GM19452 (cell line): ENCODE data around the gene TOMM34.

Source experiments
- ATAC-seq: cut with Tn5 transposase; IDR thresholded peaks from one replicate; pipeline ENCODE4 v1.9.1; 2021; ENCODE audit not compliant: unreplicated experiment

Gene TOMM34

DNA sequence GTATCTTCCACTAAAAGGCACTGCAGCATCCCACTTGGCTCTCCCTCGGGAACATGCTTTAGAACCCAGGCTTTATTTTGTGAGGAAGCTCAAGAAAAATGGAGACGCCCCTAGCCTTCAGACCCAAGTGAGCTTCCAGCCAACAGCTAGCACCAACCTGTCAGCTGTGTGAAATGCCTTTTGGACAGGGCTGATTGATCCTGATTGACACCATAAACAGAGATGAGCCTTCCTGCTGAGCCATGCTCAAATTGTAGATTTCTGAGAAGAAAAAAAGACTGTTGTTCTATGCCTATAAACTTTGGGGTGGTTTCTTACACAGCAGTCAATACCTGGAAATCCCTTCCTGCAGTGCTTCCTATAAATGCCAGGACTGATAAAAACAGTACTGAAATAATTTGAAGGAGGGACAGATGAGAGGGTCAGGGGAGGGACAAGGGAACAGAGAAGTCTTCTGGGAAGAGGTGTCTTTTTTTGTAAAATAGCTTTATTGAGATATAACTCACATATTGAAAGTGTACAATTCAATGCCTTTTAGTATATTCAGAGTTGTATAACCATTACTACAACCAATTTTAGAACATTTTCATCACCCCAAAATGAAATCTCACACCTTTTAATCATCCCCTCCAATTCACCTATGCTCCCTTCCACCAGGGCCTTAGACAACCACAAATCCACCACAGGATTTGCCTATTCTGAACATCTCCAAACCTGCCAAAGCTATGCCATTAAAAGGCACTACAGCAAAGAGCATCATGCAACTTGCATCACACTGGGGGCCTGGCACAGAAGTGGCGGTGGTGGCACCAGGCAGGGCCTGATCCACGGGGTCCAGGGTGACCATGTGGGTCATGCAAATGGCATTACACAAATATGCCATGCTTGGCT is 3.4 kb upstream of the TOMM34 start:
- no peak for ATAC-seq

DNA sequence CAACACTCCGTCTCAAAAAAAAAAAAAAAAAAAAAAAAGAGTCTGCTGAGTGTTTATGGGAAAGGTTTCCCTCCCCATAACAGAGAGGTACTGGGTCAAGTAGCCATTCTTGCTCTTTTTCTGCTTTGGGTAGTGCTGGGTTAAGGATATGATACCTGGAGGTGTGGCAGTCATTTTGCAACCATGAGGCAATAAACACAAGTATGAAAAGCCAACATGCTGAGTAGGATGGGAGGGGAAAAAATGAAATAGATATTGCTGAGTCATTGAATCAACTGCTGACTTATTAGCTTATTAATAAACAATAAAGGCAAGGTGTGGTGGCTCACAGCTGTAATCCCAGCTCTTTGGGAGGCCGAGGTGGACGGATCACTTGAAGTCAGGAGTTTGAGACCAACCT is 2.3 kb upstream of the TOMM34 start:
- no peak for ATAC-seq

GRCh38 chr20:44961870-44962267 is 1.7 kb upstream of the TOMM34 start:
- no peak for ATAC-seq

- ATAC-seq: no peak
Observed at GRCh38 chr20:44961011-44961869, 1.0 kb upstream of the TOMM34 start.

GRCh38 chr20:44959638-44960102 is 527 bp downstream of the TOMM34 start:
- no peak for ATAC-seq

GRCh38 chr20:44959082-44959637 is 1.0 kb downstream of the TOMM34 start:
- no peak for ATAC-seq

DNA sequence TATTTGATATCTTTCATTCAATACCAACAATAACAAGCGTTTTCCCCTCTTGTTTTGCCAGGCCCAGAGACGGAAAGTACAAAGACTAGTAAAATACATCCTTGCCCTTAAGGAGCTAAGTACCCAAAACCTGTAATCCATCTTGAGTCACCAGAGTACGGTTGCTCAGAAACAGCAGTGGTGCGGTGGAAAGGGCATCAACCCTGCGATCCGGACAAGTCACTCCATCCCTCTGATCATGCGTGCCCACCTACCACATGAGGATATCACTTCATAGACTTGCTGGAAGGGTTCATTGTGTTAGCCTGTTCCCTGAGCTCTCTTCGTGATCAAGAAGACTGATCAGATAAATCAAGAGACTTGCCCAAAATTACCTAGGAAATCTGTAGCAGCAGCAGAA is 1.9 kb downstream of the TOMM34 start:
- no peak for ATAC-seq

GRCh38 chr20:44956410-44956809 is 3.8 kb downstream of the TOMM34 start:
- ATAC-seq: no peak

DNA sequence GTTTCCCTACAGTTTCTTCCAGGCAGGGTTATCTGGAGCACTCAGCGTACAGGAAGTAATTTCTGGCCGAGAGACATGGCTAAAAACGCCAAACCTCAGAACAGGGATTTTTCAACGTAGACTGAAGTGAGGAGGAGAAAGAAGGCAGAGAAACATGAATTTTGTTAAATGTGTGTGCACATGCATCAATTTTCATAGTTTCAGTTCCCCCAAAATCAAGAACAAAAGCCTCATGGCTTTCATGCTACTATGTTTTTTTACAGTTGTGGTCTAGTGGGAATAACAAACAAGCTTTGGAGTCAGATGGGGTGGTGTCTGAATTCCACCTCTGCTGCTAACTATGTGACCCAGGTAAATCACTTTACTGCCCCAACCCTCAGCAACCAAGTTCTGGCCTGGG is 4.9 kb downstream of the TOMM34 start:
- no peak for ATAC-seq

DNA sequence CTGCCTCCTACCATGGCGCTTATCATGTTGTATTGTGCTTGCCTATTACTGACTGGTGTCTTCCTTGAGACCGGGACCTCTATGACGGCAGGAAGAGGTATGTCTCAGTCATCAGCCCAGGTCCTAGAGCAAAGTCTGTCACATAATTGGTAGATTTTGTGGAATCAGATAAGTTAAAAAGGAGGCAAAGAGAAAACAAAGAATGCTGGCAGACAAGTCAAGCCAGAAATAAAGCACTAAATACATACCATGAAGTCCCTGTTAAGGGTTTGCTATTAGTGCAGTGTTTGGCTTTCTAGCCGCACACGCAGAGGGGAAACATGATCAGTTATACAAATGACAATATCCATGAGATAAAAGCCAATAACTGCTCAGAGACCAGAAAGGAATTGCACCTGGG is 6.0 kb downstream of the TOMM34 start:
- ATAC-seq: no peak

DNA sequence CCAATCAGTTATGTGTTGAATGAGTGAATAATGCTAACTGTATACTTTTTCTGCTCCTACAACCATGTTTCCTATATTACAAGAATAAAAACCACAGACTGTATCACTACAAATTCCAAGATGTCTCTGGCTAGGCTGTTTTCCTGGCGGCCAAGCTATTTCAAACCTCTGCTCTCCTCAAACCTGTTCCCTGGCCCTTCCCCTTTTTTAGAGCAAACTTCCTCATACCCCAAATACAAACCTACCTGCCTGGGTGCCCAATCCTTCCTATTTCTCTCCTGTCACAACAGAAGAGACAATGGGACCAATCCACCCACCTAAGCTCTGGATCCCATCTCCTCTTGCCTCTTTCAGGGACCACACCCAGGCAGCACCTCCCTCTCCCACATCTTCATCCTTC is 7.5 kb downstream of the TOMM34 start:
- no peak for ATAC-seq

GRCh38 chr20:44950368-44950767 is 9.8 kb downstream of the TOMM34 start:
- no peak for ATAC-seq

DNA sequence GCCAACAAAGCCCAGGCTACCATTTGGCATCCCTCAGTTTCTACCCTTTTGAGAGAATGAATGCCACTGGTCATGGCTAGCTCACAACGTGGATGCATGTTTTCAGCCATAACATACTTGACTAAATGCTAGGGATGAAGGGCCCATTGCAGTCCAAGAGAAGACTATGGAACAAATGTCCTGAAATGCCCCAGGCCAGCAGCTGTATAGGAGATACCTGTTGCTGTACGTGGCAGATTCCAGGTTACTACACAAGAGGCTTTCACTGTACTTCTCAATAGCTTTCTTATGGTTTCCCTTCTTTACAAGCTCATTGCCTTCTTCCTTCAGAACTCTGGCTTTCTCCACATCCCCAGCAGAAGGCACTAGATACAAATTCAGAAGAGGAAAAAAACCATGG is 11.7 kb downstream of the TOMM34 start:
- no peak for ATAC-seq

- no peak for ATAC-seq
Observed at GRCh38 chr20:44948107-44948506, 12.1 kb downstream of the TOMM34 start.

- no peak for ATAC-seq
Observed at GRCh38 chr20:44946271-44946852, 13.8 kb downstream of the TOMM34 start.

DNA sequence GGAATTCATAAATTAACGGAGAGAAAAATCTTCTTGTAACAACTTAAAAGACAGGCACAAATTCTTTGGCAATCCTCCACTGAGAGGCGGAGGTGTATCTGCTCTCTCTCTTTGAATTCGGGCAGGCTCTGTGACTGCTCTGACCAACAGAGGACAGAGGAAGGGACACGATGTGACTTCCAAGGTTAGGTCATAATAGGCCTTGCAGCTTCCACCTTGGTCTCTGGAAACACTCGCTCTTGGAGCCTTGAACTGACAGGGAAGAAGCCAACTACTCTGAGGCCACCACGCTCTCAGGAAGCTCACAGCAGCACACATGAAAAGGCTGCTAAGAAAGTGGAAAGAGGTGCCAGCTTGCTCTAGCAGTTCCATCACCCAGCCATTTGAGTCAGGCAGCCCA is 14.9 kb downstream of the TOMM34 start:
- no peak for ATAC-seq

- ATAC-seq: no peak
Observed at GRCh38 chr20:44943828-44944227, 16.4 kb downstream of the TOMM34 start.

DNA sequence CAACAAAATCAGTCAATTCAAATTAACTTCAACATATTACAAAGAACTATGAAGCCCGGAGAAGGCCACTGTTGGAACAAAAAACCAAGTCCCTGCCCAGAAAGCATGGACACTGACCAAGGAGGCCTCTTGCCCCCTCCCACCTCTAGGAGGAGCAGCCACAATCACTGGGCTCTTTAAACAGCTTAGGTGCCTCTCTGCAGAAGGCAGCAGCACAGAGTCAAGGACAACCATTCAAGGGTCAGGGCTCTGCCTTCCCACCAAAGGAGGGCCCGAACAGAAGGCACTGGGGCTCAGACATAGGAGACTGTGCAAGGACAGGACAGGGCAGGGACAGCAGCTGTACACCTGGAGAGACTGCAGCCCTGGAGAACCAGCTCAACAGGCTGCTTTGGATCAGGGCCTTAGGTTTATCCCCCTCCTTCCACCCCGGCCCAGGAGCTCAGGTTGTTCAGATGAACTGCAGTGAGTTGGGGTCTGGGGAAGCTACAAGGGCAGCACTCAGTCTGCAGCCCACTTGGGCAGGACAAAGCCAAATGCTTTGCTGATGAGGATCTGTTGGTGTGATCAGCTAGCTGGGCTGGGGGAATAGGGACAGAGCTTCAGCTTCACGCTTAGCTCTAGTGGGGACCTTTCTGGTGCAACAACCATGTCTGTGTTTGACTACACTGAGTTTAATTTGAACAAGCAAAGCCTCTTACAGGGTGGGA is 17.8 kb downstream of the TOMM34 start:
- ATAC-seq: no peak

DNA sequence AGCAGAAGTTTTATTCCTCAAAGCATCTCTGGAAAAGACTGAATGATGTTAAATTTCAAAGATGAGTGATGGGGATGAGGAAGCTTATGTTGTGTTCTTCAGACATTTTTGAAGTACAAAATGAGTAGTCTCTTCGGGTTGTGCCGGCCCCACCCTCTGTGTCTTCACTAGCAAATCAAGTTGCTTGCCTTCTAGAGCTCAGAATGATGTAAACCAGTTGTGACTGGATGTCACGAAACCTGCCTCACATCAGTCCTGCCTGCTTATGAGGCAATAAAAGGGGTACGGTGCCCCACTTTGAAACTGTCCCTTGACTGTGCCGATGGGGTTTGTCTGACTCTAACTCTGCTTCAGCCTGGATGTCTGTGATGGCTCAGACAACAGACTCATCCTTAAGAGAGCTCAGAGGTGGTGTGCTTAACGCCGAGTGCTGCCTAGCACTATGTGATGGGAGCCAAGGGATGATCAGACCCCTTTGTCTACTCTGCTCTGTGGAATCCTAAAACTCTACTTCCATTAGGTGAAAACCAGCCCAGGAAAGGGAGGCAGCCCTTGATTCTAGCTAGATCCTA is 19.0 kb downstream of the TOMM34 start:
- ATAC-seq: no peak

DNA sequence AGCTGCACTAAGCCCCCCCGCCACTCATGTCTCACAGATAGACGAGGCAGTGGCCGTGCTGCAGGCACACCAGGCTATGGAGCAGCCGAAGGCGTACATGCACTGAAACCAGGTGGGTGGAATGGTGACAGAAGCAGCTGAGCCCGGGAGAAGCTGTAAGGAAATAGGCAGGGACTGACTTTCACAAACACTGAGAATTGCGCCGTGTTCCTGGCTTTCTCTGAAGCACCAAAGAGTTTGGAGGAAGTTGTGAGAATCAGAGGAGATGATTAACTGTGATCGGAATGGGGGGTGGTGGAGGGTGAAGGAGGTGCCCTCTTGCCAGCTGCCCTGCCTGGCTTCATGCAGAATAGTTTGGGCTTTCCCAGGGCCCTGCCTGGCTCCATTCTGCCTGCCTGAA is 21.6 kb downstream of the TOMM34 start:
- no peak for ATAC-seq
